CD1c-positive myeloid dendritic cell (primary cell): ENCODE measurements around the gene UBE2J2.

ENCODE experiments used
- DNase-seq: peaks from one replicate; pipeline ENCODE4 v3.0.0-alpha.2; 2016; ENCODE audit errors: extremely low spot score

The UBE2J2 gene

DNA sequence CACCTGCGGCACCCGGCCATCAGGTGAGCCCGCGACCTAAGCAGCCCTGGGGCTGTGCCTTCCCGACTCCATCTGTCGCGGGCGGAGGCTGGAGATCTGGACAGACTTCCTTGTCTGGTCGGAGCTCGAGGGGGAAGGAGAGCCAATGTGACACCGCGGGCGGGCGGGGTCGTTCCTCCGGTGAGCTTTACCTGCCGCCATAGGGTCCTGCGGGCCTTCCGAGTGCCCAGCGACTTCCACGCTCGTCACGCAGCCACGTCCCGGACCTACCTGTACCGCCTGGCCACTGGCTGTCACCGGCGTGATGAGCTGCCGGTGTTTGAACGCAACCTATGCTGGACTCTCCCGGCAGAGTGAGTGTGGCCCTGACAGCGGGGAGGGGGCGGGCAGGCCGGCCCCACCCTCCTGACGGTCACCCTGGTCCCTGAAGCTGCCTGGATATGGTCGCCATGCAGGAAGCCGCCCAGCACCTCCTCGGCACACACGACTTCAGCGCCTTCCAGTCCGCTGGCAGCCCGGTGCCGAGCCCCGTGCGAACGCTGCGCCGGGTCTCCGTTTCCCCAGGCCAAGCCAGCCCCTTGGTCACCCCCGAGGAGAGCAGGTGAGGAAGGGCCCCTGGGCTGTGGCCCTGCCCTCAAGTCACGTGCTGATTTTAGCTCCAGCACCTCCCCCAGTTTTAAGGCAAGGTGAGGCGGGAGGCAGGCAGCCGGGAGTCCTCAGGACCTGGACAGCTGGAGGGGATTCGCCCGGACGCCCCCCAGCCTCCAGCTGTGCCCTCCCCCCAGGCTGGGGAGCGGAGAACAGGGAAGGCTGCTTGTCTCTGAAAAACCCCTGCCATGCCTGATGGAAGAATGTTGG, 35.8 kb upstream of the UBE2J2 start:
- DNase-seq = peak; percentile 20

DNA sequence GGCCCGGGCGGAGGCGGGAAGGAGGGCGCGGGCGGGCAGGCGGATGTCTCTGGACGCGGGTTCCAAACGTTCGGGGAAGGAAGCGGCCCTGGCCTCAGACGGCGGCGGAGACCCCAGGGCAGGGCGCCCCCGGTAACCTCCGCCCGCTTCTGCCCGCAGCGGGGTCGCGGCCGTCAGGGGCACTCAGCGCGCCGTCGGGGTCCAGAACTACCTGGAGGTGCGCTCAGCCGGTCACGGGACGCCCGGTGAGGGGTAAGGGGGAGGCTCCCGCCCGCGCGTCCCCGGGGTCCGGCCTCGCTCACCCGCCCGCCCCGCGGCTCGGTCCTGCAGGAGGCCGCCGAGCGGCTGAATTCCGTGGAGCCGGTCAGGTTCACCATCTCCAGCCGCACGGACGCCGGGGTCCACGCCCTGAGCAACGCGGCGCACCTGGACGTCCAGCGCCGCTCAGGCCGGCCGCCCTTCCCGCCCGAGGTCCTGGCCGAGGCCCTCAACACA, 35.1 kb upstream of the UBE2J2 start:
- DNase-seq = no peak

DNA sequence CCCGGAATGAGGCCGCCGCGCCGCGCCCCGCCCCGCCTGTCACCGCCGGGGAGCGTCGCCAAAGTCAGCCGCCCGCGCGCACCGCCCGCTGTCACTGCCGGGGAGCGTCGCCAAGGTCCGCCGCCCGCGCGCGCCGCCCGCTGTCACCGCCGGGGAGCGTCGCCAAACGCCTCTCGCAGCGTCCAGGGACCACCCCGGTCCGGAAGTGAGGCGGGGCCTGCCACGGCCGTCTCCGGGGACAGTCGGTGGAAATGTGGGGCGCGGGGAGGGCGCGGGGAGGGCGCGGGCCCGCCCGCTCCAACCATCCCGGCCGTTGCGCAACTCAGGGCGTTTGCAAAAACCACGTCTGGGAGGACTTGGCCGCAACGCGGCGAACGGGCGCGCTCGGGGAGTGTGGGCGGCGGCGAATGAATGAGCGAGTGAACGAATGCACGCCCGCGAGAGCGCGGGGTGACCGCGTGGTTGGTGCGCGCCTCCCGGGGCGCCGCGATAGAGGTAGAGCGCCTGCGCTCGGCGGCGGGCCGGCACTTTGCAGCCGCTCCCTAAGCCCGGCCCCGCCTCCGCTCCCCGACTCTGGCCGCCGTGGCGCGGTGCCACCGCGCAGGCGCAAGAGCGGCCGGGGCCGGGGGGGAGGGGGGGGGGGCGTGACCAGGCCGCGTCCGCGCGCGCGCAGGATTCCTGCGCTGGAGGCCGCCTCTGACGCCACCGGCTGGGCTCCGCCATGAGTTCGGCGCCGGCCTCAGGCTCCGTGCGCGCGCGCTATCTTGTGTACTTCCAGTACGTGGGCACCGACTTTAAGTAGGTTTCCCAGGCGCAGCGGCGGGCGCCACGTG, 34.5 kb upstream of the UBE2J2 start, which contains the start of the genes ACAP3 and PUSL1:
Gene ACAP3 (minus strand): TSS at position 8 of the 833 bp plus-strand sequence. CDS start 115 bp downstream, outside the sequence.
Gene PUSL1 (plus strand): TSS at position 675 of the 833 bp plus-strand sequence. CDS start 47 bp downstream, at position 722.
- peak; percentile 95 for DNase-seq

GRCh38 chr1:1307261-1307922, 33.7 kb upstream of the UBE2J2 start:
- peak; percentile 20 for DNase-seq

DNA sequence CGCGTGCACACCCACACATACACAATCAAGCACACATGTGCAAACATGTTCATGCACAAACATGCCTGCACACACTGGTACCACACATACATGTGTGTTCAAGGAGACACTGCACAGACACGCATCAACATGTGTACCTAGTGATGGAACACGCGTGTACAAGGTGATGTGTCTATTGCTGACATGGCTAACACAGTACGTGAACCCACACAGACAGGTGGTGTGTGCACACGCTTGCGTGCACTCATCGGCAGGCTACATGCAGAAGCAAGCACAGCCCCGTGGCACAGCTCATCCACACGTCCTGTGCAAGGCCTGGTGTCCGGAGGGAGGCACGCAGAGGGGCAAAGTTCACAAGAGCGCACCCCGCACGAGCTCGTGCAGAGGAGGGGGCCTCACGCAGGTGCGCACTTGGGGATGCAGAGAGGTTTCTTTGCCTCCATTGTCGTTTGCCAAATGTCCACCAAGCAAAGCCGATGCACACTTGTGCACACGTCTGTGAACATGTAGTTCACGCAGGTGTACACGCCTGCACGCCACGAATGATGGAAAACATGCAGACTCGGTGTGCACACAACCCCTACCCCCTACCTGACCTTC, 33.1 kb upstream of the UBE2J2 start:
- no peak for DNase-seq

GRCh38 chr1:1306070-1306660, 32.5 kb upstream of the UBE2J2 start:
- no peak for DNase-seq

- DNase-seq = peak; percentile 56
Observed at GRCh38 chr1:1305300-1306069, 31.8 kb upstream of the UBE2J2 start.

- no peak for DNase-seq
Observed at GRCh38 chr1:1304331-1305299, 31.0 kb upstream of the UBE2J2 start.

- no peak for DNase-seq
Observed at GRCh38 chr1:1303736-1304135, 30.1 kb upstream of the UBE2J2 start.

- DNase-seq = no peak
Observed at GRCh38 chr1:1302951-1303509, 29.4 kb upstream of the UBE2J2 start.

DNA sequence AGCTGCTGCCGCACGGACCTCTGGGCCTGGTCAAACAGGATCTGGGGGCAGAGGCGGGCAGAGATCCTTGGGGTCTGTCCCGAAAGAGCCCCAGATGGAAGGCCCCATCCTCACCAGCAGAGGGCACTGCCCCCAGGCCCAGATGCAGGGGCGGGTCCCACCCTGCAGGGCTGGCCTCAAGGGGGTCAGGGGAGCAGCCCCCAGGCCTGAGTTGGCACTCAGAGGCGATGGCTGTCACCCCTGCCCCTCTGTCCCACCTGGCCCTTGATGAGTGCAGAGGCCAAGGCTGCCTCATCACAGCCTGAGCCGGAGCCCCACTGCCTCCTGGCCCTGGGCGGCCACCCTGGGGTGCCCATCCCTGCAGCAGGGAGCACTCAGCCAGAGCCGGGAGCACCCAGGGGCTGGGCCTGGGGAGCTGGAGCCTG, 28.4 kb upstream of the UBE2J2 start:
- no peak for DNase-seq

DNA sequence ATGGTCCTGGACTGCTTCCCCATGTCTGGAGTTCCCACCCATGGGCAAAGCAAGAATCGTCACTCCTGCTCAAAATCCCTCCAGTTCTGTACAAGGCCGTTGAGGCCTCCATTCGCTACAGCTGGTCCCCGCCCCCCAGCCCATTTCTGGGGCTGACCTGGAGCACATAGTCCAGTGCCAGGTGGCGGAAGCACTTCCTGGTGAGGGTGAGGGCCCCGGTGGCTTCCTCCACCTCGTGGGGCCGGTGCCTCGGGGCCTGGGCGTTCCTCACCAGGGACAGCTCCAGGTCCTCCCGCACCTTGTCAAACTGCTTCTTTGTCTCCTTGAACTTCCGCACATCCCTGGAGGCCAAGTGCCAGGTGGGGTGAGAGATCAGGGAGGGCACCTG, 26.7 kb upstream of the UBE2J2 start:
- DNase-seq = no peak

DNA sequence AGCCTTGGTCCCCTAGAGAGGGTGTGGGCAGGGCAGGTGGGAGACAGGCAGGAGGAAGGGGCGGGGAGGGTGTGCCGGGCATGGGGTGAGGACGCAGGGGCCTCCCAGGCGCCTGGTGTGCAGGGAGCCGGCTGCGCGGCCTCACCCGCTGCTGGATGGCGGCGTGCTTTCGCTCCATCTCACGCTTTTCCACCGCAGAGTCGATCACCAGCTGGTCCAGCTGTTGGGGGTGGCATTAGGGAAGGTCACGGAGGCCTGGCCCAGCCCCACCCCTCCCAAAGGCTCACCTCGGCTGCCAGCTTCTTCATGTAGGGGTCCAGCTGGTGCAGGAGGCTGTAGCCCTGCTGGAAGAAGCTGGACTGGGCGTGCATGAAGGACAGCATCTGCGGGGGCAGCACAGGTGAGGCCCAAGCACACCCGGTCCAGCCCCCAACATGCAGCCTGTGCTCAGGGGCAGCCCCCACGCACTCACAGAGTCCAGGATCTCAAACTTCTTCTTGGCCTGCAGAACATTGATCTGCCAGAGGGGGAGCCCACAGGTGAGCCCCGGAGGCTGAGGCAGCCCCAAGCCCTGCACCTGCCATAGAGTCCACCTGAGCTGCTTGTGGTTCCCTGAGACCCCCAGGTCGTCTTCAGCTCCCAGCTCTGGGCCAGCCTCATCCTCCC, 26.2 kb upstream of the UBE2J2 start:
- DNase-seq = no peak

DNA sequence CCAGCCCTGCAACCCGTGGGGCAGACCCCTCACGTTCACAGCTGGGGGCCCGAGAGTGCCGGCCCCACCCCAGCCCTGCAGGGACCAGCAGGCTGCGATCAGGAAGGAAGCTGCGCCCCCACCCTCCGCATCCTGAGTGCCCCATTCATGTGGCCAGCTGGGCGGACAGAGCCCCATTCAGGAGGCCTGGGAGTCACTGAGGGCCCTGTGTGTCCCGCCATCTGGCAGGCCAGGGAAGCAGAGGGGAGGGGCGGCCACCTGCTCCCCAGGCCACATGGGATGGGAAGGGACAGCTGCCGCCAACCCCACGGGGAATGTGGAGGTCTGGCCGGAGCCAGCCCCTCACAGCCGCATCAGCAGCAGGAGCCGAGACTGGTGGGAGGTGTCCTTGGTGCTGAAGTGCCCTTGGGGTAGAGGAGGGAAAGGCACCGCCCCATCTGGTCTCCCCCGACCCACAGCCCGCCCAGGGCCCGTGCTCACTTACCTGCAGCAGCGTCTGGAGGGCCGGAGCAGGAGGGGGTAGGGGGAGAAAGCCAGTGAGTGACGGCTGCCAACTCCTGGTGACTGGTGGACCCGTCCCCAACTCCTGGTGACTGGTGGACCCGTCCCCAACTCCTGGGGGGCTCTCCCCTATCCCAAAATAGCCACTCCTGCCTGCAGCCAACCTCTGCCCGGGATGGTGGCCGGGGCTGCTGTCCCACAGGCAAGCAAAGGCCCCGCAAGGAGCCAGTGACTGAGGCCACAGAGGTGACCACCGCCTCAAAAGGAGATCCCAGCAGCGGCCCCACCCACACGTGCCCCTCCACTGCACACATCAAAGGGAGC, 25.4 kb upstream of the UBE2J2 start:
- DNase-seq = no peak

DNA sequence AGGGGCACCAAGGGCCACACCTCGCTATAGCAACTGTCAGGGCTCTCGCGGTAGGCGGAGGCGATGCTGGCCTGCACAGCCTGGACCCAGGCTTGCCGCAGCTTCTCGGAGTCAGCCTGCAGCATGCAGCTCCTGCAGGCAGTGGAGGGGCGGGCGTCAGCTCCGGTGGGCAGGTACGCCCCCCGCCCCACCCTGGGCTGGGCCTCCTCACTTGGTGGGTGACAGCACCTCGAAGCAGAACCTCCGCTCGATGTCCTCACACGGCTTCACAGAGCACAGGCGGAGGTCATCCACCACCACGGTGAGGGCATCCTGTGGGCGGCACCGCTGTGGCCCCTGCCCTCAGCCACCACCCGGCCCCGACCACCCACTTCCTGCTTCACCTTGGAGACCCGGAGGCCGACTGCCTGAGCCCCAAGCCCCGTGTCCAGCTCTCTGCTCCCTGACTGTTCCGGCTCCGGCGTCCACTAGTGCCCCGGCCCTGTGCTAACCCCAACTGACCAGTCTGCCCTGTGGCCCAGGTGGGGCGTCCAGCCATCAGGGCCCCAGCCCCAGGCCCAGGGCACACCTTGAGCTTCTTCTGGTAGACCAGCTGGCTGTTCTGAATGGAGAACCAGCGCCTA, 24.3 kb upstream of the UBE2J2 start:
- DNase-seq = no peak

- DNase-seq = no peak
Observed at GRCh38 chr1:1296070-1297061, 22.7 kb upstream of the UBE2J2 start.
